H1 (cell line): Measurements from ENCODE around the gene GALNT17. TPM values are rescaled to one million over a fixed set of nuclear protein-coding genes. Genes with fewer than 3 reads are reported as not detected.

Experiments
- CTCF ChIA-PET: fragments of 300-600 bp; sonication (Branson Sonifier 250); formaldehyde crosslinking; loops from one replicate; lab custom pipeline; 2021; ENCODE audit not compliant: partially characterized antibody; lab: Charles Lee
- POLR2A ChIA-PET: fragments of 300-600 bp; sonication (Branson Sonifier 250); formaldehyde crosslinking; loops from one replicate; lab custom pipeline; 2021; ENCODE audit warnings: inconsistent platforms; ENCODE audit not compliant: partially characterized antibody; lab: Charles Lee
- DNase-seq, 2 experiments: peaks; one replicate each; pipeline versions ENCODE4 v3.0.0 to v3.0.0-alpha.2; 2010 to 2022; ENCODE audit warnings: low spot score in 2 of 2, low read depth in 1 of 2, mixed read lengths in 1 of 2
- FAIRE-seq: peaks from 2 replicates; lab custom pipeline; 2011; peaks lifted over from hg19 to GRCh38; lab: Jason Lieb, UNC
- H2AFZ ChIP-seq: 2 replicates; pipeline ENCODE4 v1.8.1; 2012; ENCODE audit warnings: low read length, inconsistent platforms
- H2AK5ac ChIP-seq: 2 replicates; pipeline ENCODE4 v1.6.1; 2013; ENCODE audit warnings: low read depth, low read length
- H2BK120ac ChIP-seq: replicated peaks from 2 replicates; pipeline ENCODE3; 2013; ENCODE audit warnings: low read depth, low read length, inconsistent platforms
- H2BK12ac ChIP-seq: 2 replicates; pipeline ENCODE4 v1.6.1; 2013; ENCODE audit warnings: low read depth, low read length
- H2BK15ac ChIP-seq: 2 replicates; pipeline ENCODE4 v1.6.1; 2013; ENCODE audit warnings: low read length
- H2BK20ac ChIP-seq: 2 replicates; pipeline ENCODE4 v1.6.1; 2013; ENCODE audit warnings: low read length
- H2BK5ac ChIP-seq: 2 replicates; pipeline ENCODE4 v1.6.1; 2013; ENCODE audit warnings: low read depth, low read length
- H3K14ac ChIP-seq: 2 replicates; pipeline ENCODE4 v1.6.1; 2013; ENCODE audit warnings: inconsistent platforms; ENCODE audit not compliant: insufficient read length
- H3K18ac ChIP-seq: 2 replicates; pipeline ENCODE4 v1.6.1; 2013; ENCODE audit warnings: low read length; ENCODE audit errors: extremely low read depth
- H3K23ac ChIP-seq: 2 replicates; pipeline ENCODE4 v1.6.1; 2013; ENCODE audit warnings: inconsistent platforms; ENCODE audit not compliant: insufficient read length
- H3K23me2 ChIP-seq: 2 replicates; pipeline ENCODE4 v1.6.1; 2013; ENCODE audit warnings: low read depth, low read length
- H3K27ac ChIP-seq: 2 replicates; pipeline ENCODE4 v1.6.1; 2011; ENCODE audit warnings: low read depth, low read length, inconsistent platforms
- H3K27me3 ChIP-seq, 4 experiments: replicated peaks in 1 of 4; 1 replicate in 1 of 4; 2 replicates in 3 of 4; pipeline versions ENCODE4 v1.6.1 to v1.8.1; 2011 to 2013; ENCODE audit warnings: low read length in 3 of 4, mild to moderate bottlenecking in 3 of 4, inconsistent platforms in 2 of 4, mixed read lengths in 2 of 4, moderate library complexity in 1 of 4; ENCODE audit not compliant: control insufficient read depth in 3 of 4, insufficient read depth in 3 of 4; ENCODE audit errors: extremely low read depth in 1 of 4
- H3K36me3 ChIP-seq, 4 experiments: 2 replicates each; pipeline versions ENCODE4 v1.6.1 to v1.8.1; 2011 to 2013; ENCODE audit warnings: mild to moderate bottlenecking in 4 of 4, low read length in 3 of 4, moderate library complexity in 2 of 4, control low read depth in 1 of 4, inconsistent platforms in 1 of 4; ENCODE audit not compliant: insufficient read depth in 4 of 4, control insufficient read depth in 2 of 4
- H3K4ac ChIP-seq: replicated peaks from 2 replicates; pipeline ENCODE3; 2013; ENCODE audit warnings: low read length, low read depth, mixed read lengths, inconsistent platforms; ENCODE audit not compliant: insufficient read length
- H3K4me1 ChIP-seq, 4 experiments: replicated peaks in 1 of 4; 1 replicate in 1 of 4; 2 replicates in 3 of 4; pipeline versions ENCODE4 v1.6.1 to v1.8.1; 2011 to 2013; ENCODE audit warnings: low read length in 3 of 4, inconsistent platforms in 2 of 4, mixed read lengths in 1 of 4; ENCODE audit not compliant: insufficient read depth in 4 of 4, control insufficient read depth in 3 of 4
- H3K4me2 ChIP-seq, 2 experiments: 2 replicates each; pipeline versions ENCODE4 v1.6.1 to v1.8.1; 2011 to 2013; ENCODE audit warnings: low read depth in 2 of 2, low read length in 2 of 2, control low read depth in 1 of 2, inconsistent platforms in 1 of 2, mild to moderate bottlenecking in 1 of 2; ENCODE audit not compliant: insufficient read depth in 1 of 2
- H3K4me3 ChIP-seq, 4 experiments: fragments of 200-600, 300-600 bp in 1 of 4; sonication (generic), shearing (Covaris generic), sonication (Bioruptor Twin) in 1 of 4; 2 replicates each; pipeline versions ENCODE4 v1.5.1 to v1.8.1; 2011 to 2016; ENCODE audit warnings: low read length in 4 of 4, low read depth in 3 of 4, control low read depth in 2 of 4, inconsistent platforms in 2 of 4, mild to moderate bottlenecking in 2 of 4, mixed read lengths in 1 of 4, moderate library complexity in 1 of 4; ENCODE audit not compliant: insufficient read depth in 2 of 4; ENCODE audit errors: extremely low read depth in 1 of 4
- H3K56ac ChIP-seq: replicated peaks from 2 replicates; pipeline ENCODE3; 2013; ENCODE audit warnings: low read depth, mild to moderate bottlenecking, mixed read lengths, low read length, inconsistent platforms; ENCODE audit not compliant: insufficient read length
- H3K79me1 ChIP-seq: 2 replicates; pipeline ENCODE4 v1.6.1; 2013; ENCODE audit warnings: low read depth, low read length, control low read depth
- H3K79me2 ChIP-seq, 2 experiments: 2 replicates each; pipeline versions ENCODE4 v1.6.1 to v1.8.1; 2012 to 2013; ENCODE audit warnings: low read length in 2 of 2, mild to moderate bottlenecking in 2 of 2, inconsistent platforms in 1 of 2; ENCODE audit not compliant: insufficient read depth in 2 of 2, control insufficient read depth in 1 of 2
- H3K9ac ChIP-seq, 4 experiments: replicated peaks in 1 of 4; 1 replicate in 1 of 4; 2 replicates in 3 of 4; pipeline versions ENCODE4 v1.6.1 to v1.8.1; 2011 to 2013; ENCODE audit warnings: low read depth in 3 of 4, low read length in 3 of 4, control low read depth in 2 of 4, mild to moderate bottlenecking in 2 of 4, moderate library complexity in 2 of 4, inconsistent platforms in 1 of 4; ENCODE audit errors: extremely low read depth in 1 of 4
- H3K9me3 ChIP-seq, 2 experiments: 2 replicates each; pipeline versions ENCODE4 v1.6.1 to v1.8.1; 2012 to 2013; ENCODE audit warnings: mild to moderate bottlenecking in 2 of 2, moderate library complexity in 2 of 2, control low read depth in 1 of 2, inconsistent platforms in 1 of 2, low read depth in 1 of 2, low read length in 1 of 2, mixed read lengths in 1 of 2; ENCODE audit not compliant: insufficient read depth in 2 of 2
- H4K20me1 ChIP-seq, 2 experiments: replicated peaks in 1 of 2; 2 replicates each; pipeline versions ENCODE3 to v1.8.1; 2011 to 2013; ENCODE audit warnings: inconsistent platforms in 2 of 2, low read length in 2 of 2, mild to moderate bottlenecking in 1 of 2; ENCODE audit not compliant: insufficient read depth in 2 of 2, control insufficient read depth in 1 of 2
- H4K5ac ChIP-seq: 2 replicates; pipeline ENCODE4 v1.6.1; 2013; ENCODE audit warnings: low read length, low read depth, mixed read lengths, inconsistent platforms; ENCODE audit not compliant: insufficient read length
- H4K8ac ChIP-seq: 2 replicates; pipeline ENCODE4 v1.8.0; 2013; ENCODE audit warnings: mild to moderate bottlenecking, moderate library complexity, low read length, inconsistent platforms; ENCODE audit not compliant: insufficient read depth; ENCODE audit errors: extremely low read depth
- H4K91ac ChIP-seq: replicated peaks from 2 replicates; pipeline ENCODE3; 2013; ENCODE audit warnings: low read length, mixed read lengths, inconsistent platforms; ENCODE audit not compliant: insufficient read length
- KDM1A ChIP-seq: fragments of 200-600, 300-600 bp; sonication (generic); IDR thresholded peaks from 2 replicates; pipeline ENCODE4 v1.7.1; 2016; ENCODE audit warnings: mild to moderate bottlenecking, low read length, borderline replicate concordance
- TEAD4 ChIP-seq: IDR thresholded peaks from 2 replicates; pipeline ENCODE4 v1.6.1; 2012; ENCODE audit warnings: low read depth, low read length, inconsistent platforms, mixed read lengths
- WGBS, 2 experiments: shearing (Covaris generic) in 1 of 2; methylation state at CpG; one replicate each; pipeline versions ENCODE4 v1.1.6 to v1.1.7; 2013 to 2015; ENCODE audit warnings: low lambda C conversion rate in 2 of 2, mixed read lengths in 2 of 2, inconsistent platforms in 1 of 2, low coverage in 1 of 2, missing lambda C conversion rate in 1 of 2; ENCODE audit not compliant: insufficient replicate concordance in 2 of 2, insufficient coverage in 1 of 2, insufficient read length in 1 of 2; ENCODE audit errors: extremely low coverage in 1 of 2, missing lambda C conversion rate in 1 of 2; 5-methylcytosine and 5-hydroxymethylcytosine counted together
- polyA plus RNA-seq, 7 experiments: library from polyadenylated mRNA; depleted of rRNA in 3 of 7; stranded (reverse) in 5 of 7; unstranded in 2 of 7; fragments of >200 nt in 5 of 7; fragments of 200-250 nt in 2 of 7; gene quantifications; 1 replicate in 5 of 7; 2 replicates in 1 of 7; 4 replicates in 1 of 7; pipeline versions ENCODE4 v1.2.1 to v1.2.3, GENCODE V29; 2011 to 2013; ENCODE audit warnings: missing spikeins in 2 of 7, mixed read lengths in 2 of 7
- total RNA-seq: library from RNA; stranded (reverse); fragmentation: NEBNext Ultra II Directional; extraction: Animal tissue kit (Norgen Biotek cat#: 25700); gene quantifications from 2 replicates; pipeline ENCODE4 v1.2.1, GENCODE V29; 2021

The GALNT17 gene
- total and polyA plus RNA-seq, 2 of the 8 experiments (the other 6 are each of a cell fraction or from before 2014, with no cell fraction given) = 37.7 to 47.0 TPM

GRCh38 chr7:71511361-71511807 is 379.4 kb downstream of the GALNT17 start:
- peak overlapping the region; percentile 81; the same call in 1 of the 2 replicates for H3K18ac ChIP-seq
- H3K4me3 ChIP-seq = no peak overlapping the region
- no peak overlapping the region for H4K8ac ChIP-seq
- H3K4me1 ChIP-seq = peaks cover 2 to 7% (median 6%) of the 10 kb centered on the region in 4 experiments; a peak in 5 of 7 replicates
- H3K9me3 ChIP-seq = peaks cover 10 to 19% of the 10 kb centered on the region in 2 experiments
- no peak overlapping the region for H2AFZ ChIP-seq
- H4K91ac ChIP-seq = peak overlapping the region; percentile 37
- H3K23me2 ChIP-seq = no peaks in the 10 kb centered on the region
- DNase-seq (peak; percentile 15 to 51), FAIRE-seq (no peak)
- POLR2A ChIA-PET = no interaction called here
- H3K4ac ChIP-seq = no peak overlapping the region
- CTCF ChIA-PET = interaction anchor here (0.8 to 8.5 kb wide), 5 partner anchors 11 to 682 kb away, joined by 3 to 61 read pairs (median 5); no protein-coding TSS in a partner anchor
- no peaks in the 10 kb centered on the region for H3K27me3 ChIP-seq
- H2BK5ac ChIP-seq = peak overlapping the region; percentile 72; the same call in 1 of the 2 replicates
- no peaks in the 10 kb centered on the region for H3K79me1 ChIP-seq
- H3K14ac ChIP-seq = no peak overlapping the region
- no peak overlapping the region for H2BK120ac ChIP-seq
- H3K79me2 ChIP-seq = no peaks in the 10 kb centered on the region
- peaks cover 0 to 19% (median 2%) of the 10 kb centered on the region in 4 experiments; a peak in 3 of 8 replicates for H3K36me3 ChIP-seq
- WGBS, 2 experiments = 84% methylated on average over 3 of the region's 3 CpGs; no CpG with 5 or more reads in 1 of the 2 experiments
- H3K56ac ChIP-seq = no peak overlapping the region
- no peak overlapping the region for H2BK20ac ChIP-seq
- no peak overlapping the region for H4K5ac ChIP-seq
- H3K23ac ChIP-seq = no peak overlapping the region
- peak overlapping the region; percentile 78; the same call in 1 of the 2 replicates for H2BK15ac ChIP-seq
- no peaks in the 10 kb centered on the region for H4K20me1 ChIP-seq
- H3K27ac ChIP-seq = no peak overlapping the region
- peak overlapping the region; percentile 11; the same call in 1 of the 2 replicates for H2AK5ac ChIP-seq
- no peak overlapping the region for H3K4me2 ChIP-seq
- peak overlapping the region; percentile 0; the same call in 1 of the 2 replicates for H2BK12ac ChIP-seq
- H3K9ac ChIP-seq = no peak overlapping the region
- no peak for TF ChIP-seq TEAD4
- peak; percentile 77 for TF ChIP-seq KDM1A
